Neural progenitor cell (in vitro differentiated cells): ENCODE measurements around the gene NETO1. TPM values are rescaled to one million over a fixed set of nuclear protein-coding genes. Genes with fewer than 3 reads are reported as not detected.

Experiments used
- DNase-seq: peaks from one replicate; pipeline ENCODE4 v3.0.0-alpha.2; 2016; ENCODE audit warnings: low spot score
- H2AFZ ChIP-seq: fragments of 200-600 bp; sonication (generic); replicated peaks from 2 replicates; pipeline ENCODE4 v1.6.1; 2016; ENCODE audit warnings: antibody characterized with exemption
- H3F3A ChIP-seq: fragments of 200-600 bp; sonication (generic); 2 replicates; pipeline ENCODE4 v1.6.1; 2016; ENCODE audit warnings: antibody characterized with exemption, low read depth
- H3K27ac ChIP-seq: fragments of 200-600 bp; sonication (generic); 2 replicates; pipeline ENCODE4 v1.5.1; 2016; ENCODE audit warnings: mild to moderate bottlenecking
- H3K27me3 ChIP-seq: fragments of 200-600 bp; sonication (generic); 2 replicates; pipeline ENCODE4 v1.6.1; 2016; ENCODE audit warnings: mild to moderate bottlenecking, moderate library complexity
- H3K36me3 ChIP-seq: fragments of 200-600 bp; sonication (generic); 2 replicates; pipeline ENCODE4 v1.5.1; 2016
- H3K4me1 ChIP-seq: fragments of 200-600 bp; sonication (generic); 2 replicates; pipeline ENCODE4 v1.6.1; 2016; ENCODE audit warnings: mixed run types
- H3K4me2 ChIP-seq: fragments of 200-600 bp; sonication (generic); 2 replicates; pipeline ENCODE4 v1.6.1; 2016
- H3K4me3 ChIP-seq: fragments of 200-600 bp; sonication (generic); 2 replicates; pipeline ENCODE4 v1.5.1; 2016
- H3K79me2 ChIP-seq: fragments of 200-600 bp; sonication (generic); 2 replicates; pipeline ENCODE4 v1.6.1; 2016; ENCODE audit warnings: low read depth
- H3K9ac ChIP-seq: fragments of 200-600 bp; sonication (generic); 2 replicates; pipeline ENCODE4 v1.6.1; 2016
- H3K9me3 ChIP-seq: fragments of 200-600 bp; sonication (generic); 2 replicates; pipeline ENCODE4 v1.5.1; 2016; ENCODE audit warnings: low read depth
- H4K20me1 ChIP-seq: fragments of 200-600 bp; sonication (generic); 2 replicates; pipeline ENCODE4 v1.6.1; 2016; ENCODE audit warnings: low read depth
- H3K27ac Mint-ChIP-seq: 3 replicates; pipeline ENCODE4 v1.8.0; 2021; ENCODE audit warnings: mixed read lengths
- H3K27me3 Mint-ChIP-seq: 2 replicates; pipeline ENCODE4 v1.8.0; 2022; ENCODE audit warnings: low read depth, mild to moderate bottlenecking, inconsistent platforms, moderate library complexity, mixed read lengths; ENCODE audit not compliant: insufficient read depth
- H3K36me3 Mint-ChIP-seq: 3 replicates; pipeline ENCODE4 v1.8.0; 2021; ENCODE audit warnings: mixed read lengths
- H3K4me1 Mint-ChIP-seq: 3 replicates; pipeline ENCODE4 v1.8.0; 2021; ENCODE audit warnings: mixed read lengths
- H3K4me3 Mint-ChIP-seq: 3 replicates; pipeline ENCODE4 v1.8.0; 2021; ENCODE audit warnings: mild to moderate bottlenecking, moderate library complexity, mixed read lengths
- H3K9me3 Mint-ChIP-seq: 3 replicates; pipeline ENCODE4 v1.8.0; 2020; ENCODE audit warnings: mixed read lengths
- EZH2 ChIP-seq: fragments of 200-600 bp; sonication (generic); IDR thresholded peaks from 2 replicates; pipeline ENCODE4 v1.6.1; 2017; ENCODE audit warnings: antibody characterized with exemption, mild to moderate bottlenecking, moderate library complexity
- EZH2phosphoT487 ChIP-seq: fragments of 200-600 bp; sonication (generic); IDR thresholded peaks from 2 replicates; pipeline ENCODE4 v1.6.1; 2017; ENCODE audit warnings: antibody characterized with exemption
- total RNA-seq: library from RNA; depleted of rRNA; stranded (reverse); fragments of >200 nt; gene quantifications from 2 replicates; pipeline ENCODE4 v1.2.3, GENCODE V29; 2015; ENCODE audit warnings: low replicate concordance
- TF ChIP-seq, protein P1 (sequence below): fragments of 200-600 bp; sonication (generic); IDR thresholded peaks from 2 replicates; pipeline ENCODE4 v1.5.1; 2017; ENCODE audit warnings: antibody characterized with exemption, mild to moderate bottlenecking

NETO1 gene
- total RNA-seq, 1 donor from 2014 or later, result 3.2 TPM

DNA sequence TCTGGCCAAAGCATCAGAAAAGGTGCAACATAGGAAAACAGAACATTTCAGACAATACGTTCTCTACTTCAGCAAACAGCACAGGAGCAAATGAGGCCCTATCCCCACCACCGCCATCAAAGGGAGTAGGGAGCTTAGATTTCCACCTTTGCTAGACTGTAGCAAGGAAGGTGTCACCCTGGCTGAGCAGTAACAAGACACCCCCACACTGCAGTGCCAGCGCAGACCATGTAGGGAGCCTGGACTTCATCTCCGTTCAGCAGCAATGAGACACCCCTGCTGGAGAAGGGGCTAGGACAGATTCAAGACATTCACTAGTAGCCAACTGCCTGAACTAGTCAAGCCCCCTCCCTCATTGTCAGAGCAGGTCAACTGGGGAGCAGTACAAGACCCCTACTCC is 163.6 kb downstream of the NETO1 start:
- Histone ChIP-seq H3K9ac (no peak overlapping the region), H3F3A (no peaks in the 10 kb centered on the region), H3K4me3 (no peak overlapping the region), H3K4me1 (peaks cover 6% of the 10 kb centered on the region), H3K36me3 (no peaks in the 10 kb centered on the region), H3K27me3 (no peaks in the 10 kb centered on the region), H2AFZ (no peak overlapping the region), H4K20me1 (no peaks in the 10 kb centered on the region), H3K79me2 (no peaks in the 10 kb centered on the region), H3K9me3 (no peaks in the 10 kb centered on the region), H3K27ac (no peak overlapping the region), H3K4me2 (no peak overlapping the region)
- Mint-ChIP-seq H3K27ac (no peak overlapping the region), H3K27me3 (no peaks in the 10 kb centered on the region), H3K4me3 (no peak overlapping the region), H3K9me3 (no peaks in the 10 kb centered on the region), H3K4me1 (no peaks in the 10 kb centered on the region), H3K36me3 (no peaks in the 10 kb centered on the region)
- TF ChIP-seq EZH2phosphoT487, result no peak
- TF ChIP-seq, protein P1, sequence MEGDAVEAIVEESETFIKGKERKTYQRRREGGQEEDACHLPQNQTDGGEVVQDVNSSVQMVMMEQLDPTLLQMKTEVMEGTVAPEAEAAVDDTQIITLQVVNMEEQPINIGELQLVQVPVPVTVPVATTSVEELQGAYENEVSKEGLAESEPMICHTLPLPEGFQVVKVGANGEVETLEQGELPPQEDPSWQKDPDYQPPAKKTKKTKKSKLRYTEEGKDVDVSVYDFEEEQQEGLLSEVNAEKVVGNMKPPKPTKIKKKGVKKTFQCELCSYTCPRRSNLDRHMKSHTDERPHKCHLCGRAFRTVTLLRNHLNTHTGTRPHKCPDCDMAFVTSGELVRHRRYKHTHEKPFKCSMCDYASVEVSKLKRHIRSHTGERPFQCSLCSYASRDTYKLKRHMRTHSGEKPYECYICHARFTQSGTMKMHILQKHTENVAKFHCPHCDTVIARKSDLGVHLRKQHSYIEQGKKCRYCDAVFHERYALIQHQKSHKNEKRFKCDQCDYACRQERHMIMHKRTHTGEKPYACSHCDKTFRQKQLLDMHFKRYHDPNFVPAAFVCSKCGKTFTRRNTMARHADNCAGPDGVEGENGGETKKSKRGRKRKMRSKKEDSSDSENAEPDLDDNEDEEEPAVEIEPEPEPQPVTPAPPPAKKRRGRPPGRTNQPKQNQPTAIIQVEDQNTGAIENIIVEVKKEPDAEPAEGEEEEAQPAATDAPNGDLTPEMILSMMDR, result no peak
- TF ChIP-seq EZH2, result no peak
- no peak for DNase-seq

DNA sequence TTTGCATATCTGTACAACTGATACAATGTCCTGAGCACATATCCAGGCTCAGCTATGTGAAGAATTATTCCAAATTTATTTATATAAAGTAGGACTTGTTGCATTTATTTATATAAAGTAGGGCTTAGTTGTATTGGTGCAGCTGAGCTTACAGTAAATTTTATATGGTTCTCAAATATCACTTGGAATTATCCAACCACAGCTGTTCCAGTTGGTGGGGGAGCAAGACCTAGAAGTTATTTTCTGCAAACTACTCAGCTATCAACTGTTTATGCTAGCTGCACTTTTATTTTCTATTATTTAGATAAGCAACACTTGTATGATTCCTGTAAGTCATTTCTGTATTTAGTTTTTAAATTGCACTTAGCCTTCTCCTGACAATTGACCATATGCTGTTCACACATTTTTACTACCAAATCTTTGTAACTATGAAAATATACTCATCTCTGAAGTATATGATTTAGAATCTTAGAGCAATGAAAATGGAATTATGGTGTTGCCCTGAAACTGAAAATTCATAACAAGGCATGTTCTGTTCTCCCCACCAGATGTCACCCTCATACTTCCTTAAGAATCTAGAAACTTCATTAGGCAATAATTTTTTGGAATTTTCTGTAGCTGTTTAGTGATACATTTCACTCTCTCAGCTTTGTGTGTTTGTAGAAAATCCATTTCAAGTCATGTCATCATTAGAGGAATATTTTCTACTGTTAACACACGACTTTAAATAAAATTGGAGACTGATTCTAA is 166.7 kb downstream of the NETO1 start:
- Mint-ChIP-seq H3K27me3 (no peaks in the 10 kb centered on the region), H3K36me3 (no peaks in the 10 kb centered on the region), H3K4me3 (no peak overlapping the region), H3K4me1 (no peaks in the 10 kb centered on the region), H3K27ac (no peak overlapping the region), H3K9me3 (no peaks in the 10 kb centered on the region)
- Histone ChIP-seq H3K27ac (no peak overlapping the region), H2AFZ (no peak overlapping the region), H3K9ac (no peak overlapping the region), H3K4me2 (no peak overlapping the region), H3K36me3 (no peaks in the 10 kb centered on the region), H3K4me3 (no peak overlapping the region), H3K4me1 (peaks cover 6% of the 10 kb centered on the region), H3K9me3 (no peaks in the 10 kb centered on the region), H4K20me1 (no peaks in the 10 kb centered on the region), H3K27me3 (no peaks in the 10 kb centered on the region), H3F3A (no peaks in the 10 kb centered on the region), H3K79me2 (no peaks in the 10 kb centered on the region)
- TF ChIP-seq EZH2phosphoT487 (no peak), EZH2 (no peak)
- TF ChIP-seq, protein P1, result peak; percentile 56
- DNase-seq, result no peak

DNA sequence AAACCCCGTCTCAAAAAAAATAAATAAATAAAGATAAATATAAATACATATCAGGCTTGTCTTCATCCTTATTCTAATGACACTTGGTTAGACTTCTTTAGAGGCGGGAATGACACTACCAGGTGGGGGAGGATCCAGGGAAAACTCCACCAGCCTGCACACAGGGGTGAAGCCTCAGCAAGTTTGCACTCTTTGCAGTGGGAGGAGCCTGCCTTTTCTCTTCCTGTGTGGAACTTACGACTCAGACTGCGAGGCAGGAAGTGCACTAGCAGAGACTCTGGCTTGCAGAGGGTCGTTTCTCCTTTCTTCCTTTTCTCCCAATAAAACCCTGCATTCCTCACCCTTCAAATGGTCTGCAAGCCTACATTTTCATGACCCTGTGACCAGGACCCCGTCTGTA is 170.1 kb downstream of the NETO1 start:
- no peak for DNase-seq

More for the DNA sequence above, 170.1 kb downstream of the NETO1 start:
- H3K36me3 ChIP-seq, result no peaks in the 10 kb centered on the region
- H3K27ac Mint-ChIP-seq, result no peak overlapping the region
- H3K36me3 Mint-ChIP-seq, result no peaks in the 10 kb centered on the region
- H3K4me3 ChIP-seq, result no peak overlapping the region
- H3K9me3 Mint-ChIP-seq, result no peaks in the 10 kb centered on the region
- H3K27me3 Mint-ChIP-seq, result no peaks in the 10 kb centered on the region
- H3K79me2 ChIP-seq, result no peaks in the 10 kb centered on the region
- H4K20me1 ChIP-seq, result no peaks in the 10 kb centered on the region
- no peaks in the 10 kb centered on the region for H3K9me3 ChIP-seq
- peaks cover 3% of the 10 kb centered on the region for H3K4me1 ChIP-seq
- TF ChIP-seq EZH2phosphoT487 (no peak), EZH2 (no peak)
- TF ChIP-seq, protein P1, result no peak
- no peak overlapping the region for H3K4me3 Mint-ChIP-seq
- H2AFZ ChIP-seq, result no peak overlapping the region
- no peak overlapping the region for H3K27ac ChIP-seq
- H3K9ac ChIP-seq, result no peak overlapping the region
- peaks cover 5% of the 10 kb centered on the region for H3K4me1 Mint-ChIP-seq
- no peaks in the 10 kb centered on the region for H3K27me3 ChIP-seq
- H3F3A ChIP-seq, result no peaks in the 10 kb centered on the region
- no peak overlapping the region for H3K4me2 ChIP-seq
